Stimulated activated CD4-positive, alpha-beta T cell treated with anti-CD3 and anti-CD28 coated beads, Interleukin-2, amount 100 ng/mL, for 24 hours (primary cell): ENCODE data around the gene ALDH1A1.

Source experiments
- DNase-seq, 2 donors: peaks; one replicate each; pipeline ENCODE4 v3.0.0-alpha.2; 2020

ALDH1A1 gene

GRCh38 chr9:72979405-72980100, 26.7 kb upstream of the ALDH1A1 start:
- DNase-seq: no peak

DNA sequence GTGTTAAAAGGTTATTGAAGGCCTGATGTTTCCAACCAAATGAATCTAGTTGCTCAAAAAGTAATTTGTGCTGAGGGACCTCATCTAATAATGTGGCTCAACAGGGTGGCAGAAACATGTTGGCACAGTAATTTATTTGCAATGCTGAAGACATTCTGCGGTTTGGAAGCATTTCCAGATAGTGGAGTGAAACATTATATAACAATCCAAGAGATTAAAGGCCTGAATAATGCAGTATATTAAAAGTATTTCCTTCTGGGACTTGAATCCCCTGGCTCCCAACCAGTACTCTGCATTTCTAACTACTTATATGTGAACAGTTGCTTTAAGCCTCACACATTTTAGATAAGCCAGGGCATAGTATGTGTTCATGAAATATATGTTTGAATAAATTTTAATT, 25.9 kb upstream of the ALDH1A1 start:
- DNase-seq: no peak

DNA sequence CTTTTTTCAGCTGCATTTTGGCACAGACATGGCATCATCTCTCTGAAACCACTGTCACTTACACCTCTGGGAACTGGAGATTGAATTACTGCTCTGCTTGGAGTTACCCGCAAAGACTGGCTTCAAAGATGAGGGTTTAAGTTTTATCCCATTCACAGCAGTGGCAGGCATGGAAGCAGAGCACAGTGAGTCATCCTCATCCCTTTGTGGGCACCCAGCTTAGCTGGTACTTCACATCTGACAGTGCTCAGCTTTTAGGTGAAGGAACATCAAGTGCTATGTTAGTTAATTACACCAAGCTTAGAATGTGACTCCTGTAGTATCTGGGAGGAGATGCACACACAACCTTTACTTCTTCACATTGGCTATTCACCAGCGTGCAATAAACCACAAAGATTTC, 24.8 kb upstream of the ALDH1A1 start:
- no peak for DNase-seq

DNA sequence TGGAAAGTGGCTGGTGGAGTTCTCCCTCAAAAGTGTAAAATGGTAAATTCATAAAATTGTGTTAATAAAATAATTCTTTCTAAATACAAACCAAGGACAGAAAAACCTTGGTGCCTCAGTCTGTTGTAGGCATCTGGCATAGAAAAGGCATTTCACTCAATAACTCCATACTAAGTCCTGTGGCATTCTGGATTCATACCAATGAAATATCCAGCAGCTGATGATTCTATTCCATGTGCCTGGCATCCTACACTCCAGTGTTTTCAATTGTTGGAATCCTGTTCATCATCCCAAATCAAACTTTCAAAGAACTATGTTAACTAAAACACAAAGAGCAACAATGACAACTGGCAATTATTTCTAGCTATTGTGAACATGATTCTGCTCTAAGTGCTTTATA, 21.6 kb upstream of the ALDH1A1 start:
- no peak for DNase-seq

DNA sequence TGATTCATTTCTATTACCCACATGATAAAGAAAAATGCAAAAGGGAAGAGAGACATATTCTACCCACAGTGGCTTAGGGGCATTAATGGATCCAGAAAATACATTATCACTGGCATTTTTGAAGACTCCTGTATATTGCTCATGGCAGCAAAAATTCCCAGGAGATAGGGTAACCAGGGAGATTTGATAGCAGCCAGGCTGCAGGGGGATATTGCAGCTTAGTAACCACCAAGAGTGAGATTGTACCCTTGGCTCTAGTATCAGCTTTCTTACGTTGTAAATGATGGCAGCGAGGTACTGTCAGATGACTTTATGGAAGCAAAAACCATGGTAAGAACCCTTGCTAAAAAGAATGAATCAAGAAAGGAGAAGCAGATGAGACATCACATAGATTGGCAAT, 19.8 kb upstream of the ALDH1A1 start:
- DNase-seq: no peak

DNA sequence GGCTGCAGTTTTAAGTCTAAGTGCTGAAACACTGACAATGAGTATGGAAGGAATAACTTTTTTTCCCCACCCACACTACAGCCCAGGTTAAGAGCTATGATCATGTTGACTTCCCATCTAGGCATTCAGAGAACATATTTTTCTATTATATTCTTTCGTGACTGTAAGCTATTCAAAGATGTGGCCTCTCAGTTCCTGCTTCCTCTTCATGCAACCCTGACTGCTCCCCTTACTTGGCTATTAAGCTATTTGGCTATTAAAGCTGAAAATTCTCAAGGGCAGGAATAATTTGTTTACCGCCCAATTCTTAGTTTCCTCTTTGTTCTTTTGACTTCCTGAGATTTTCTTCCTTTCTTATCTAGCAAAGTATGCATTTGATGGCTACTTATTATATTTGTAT, 18.6 kb upstream of the ALDH1A1 start:
- DNase-seq: no peak

DNA sequence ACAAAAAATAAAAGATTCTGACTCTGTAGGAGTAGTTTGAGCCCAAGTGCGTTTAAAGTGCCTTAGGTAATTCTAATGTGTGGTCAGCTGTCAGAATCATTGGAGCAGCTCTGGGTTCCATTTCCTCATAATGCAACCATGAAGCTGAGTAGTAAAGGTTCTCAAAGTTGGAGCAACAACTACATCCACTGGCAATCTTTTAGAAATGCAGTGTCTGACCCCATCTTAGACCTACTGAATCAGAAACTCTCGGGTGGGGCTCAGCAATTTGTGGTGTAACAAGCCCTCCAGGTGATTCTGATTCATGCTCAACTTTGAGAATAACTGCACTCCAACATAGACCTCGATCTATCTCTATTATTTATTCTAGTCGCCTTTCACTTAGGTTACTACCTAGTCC, 7.6 kb upstream of the ALDH1A1 start:
- no peak for DNase-seq

GRCh38 chr9:72958485-72959281, 5.8 kb upstream of the ALDH1A1 start:
- DNase-seq: no peak

DNA sequence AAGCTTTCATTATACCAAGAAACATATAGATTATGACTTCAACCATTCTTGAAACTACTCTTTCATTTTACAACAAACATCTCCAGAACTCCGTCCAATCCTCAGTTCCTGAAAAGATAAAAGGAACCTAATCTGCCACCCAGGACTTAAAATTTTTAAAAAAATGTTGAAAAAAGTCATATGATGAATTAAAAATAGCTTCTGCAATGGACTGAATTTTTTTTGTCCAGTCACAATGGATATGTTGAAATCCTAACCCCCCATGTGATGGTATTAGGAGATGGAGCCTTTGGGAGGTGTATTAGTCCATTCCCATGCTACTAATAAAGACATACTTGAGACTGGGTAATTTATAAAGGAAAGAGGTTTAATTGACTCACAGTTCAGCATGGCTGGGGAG, 2.7 kb upstream of the ALDH1A1 start:
- no peak for DNase-seq

DNA sequence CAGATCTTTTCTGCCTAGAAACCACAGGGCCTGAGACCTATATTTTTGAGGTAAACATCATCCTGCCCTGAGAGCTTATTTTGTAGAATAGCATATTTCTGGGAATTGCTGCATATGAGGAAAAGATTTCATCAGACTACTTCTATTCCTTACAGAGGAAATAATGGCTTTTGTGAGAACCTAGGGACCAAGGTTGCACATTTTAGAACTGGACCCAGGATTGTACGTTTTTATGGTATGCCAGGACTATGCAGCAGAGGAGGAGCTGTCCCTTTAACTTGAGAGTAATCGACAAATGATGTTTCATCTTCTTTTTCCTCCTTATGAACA, 2.2 kb upstream of the ALDH1A1 start:
- DNase-seq: no peak

DNA sequence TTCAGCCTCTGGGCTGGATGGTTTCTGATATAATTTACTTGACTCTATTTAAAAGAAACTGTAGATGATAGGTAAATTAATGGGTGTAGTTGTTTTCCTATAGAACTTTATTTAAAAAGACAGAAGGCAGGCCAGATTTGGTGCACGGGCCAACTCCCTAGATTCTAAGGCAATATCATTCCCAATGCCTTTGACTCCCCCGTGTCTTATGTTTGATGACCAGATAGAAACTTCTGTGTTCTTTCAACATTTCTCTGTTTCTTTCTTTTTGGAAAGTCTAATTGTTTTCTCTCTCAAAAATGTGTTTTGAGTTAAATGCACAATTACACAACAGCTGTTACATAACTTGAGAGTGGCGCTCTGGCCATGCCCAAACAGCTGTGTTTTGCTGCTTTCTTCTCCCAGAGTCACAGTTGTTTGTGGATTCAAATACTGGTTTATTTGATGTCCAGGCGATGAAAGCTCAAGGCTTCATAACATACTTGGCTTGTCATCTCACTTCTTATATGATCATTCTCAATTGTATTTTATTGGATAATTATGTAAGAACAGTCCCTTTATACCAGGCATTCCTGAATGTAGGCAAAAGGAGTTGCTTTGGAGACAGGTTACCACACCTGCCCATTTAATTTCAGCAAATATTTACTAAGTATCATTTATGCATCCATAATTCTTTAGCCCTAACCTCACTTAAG, 1.7 kb upstream of the ALDH1A1 start:
- no peak for DNase-seq

DNA sequence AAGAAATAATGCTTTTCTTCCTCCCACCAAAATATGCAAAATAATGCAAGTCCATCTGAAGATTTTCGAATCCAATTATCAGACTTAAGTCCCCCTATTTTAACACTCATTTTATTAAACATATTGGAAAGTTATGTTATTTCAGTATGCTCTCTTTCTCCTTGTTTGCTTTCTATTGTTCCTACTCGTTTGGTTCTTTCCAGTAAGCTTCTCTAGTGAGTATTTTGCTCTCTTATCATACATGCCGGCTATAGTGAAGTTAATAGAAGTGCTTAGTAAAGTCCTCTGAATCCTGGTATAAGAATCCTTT, 517 bp downstream of the ALDH1A1 start:
- no peak for DNase-seq

GRCh38 chr9:72951520-72952380, 1.1 kb downstream of the ALDH1A1 start:
- DNase-seq: no peak

DNA sequence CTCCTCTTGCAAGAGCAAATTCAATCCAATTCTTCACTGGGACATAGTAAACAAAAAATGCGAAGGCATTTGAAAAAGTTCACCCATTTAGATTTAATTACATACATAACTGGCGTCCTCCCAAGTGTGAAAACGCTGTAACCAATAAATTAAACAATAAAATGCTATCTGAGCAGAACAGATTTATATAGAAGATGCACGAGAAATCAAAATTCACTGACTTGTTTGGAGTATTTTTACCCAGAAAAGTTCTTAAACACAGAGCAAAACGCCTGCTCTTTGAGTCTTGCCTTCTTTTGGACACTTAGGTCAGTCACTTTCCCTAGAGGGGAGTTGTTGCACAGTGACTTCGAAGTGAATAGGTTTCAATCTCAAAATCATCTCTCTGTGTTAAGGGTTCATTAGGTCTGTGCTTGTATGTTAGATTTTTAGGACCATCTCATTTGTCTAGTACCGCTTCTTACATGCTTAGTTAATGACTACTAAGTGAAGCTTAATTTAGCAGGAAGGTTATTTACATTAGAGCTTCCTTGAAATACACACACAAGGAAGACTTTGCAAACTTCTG, 1.9 kb downstream of the ALDH1A1 start:
- DNase-seq: no peak

GRCh38 chr9:72949918-72950325, 2.9 kb downstream of the ALDH1A1 start:
- no peak for DNase-seq

GRCh38 chr9:72949244-72949582, 3.6 kb downstream of the ALDH1A1 start:
- no peak for DNase-seq

DNA sequence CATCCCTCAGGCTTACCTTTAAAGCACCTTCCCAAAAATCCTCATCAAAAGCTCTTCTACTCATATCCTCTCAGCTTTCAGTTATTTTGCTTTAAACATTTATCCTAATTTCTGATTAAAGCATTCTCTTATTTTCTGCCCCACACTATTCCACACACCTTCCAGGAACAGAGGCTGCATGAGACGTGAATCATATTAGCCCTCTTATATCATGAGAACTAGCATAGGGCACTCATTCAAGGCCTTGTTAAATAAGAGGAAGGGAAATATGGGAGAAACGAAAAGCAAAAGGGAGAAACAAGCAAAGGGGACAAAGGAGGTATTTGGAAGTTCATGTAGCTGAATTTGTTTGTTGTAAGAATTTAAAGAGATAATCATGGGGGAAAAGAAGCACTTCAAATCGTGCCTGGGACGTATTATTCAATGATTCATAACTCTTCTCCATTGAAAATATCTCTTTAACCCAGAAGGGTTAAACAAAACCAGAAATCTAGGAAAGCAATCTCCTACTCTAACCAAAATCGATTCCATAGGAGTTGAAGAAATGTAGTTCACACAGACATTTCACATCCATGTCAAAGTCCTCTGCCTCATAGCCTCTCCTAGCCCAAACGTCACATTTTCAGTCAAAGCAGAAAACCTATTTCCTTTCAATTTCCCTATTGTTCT, 4.1 kb downstream of the ALDH1A1 start:
- no peak for DNase-seq

GRCh38 chr9:72947984-72948465, 4.8 kb downstream of the ALDH1A1 start:
- no peak for DNase-seq

DNA sequence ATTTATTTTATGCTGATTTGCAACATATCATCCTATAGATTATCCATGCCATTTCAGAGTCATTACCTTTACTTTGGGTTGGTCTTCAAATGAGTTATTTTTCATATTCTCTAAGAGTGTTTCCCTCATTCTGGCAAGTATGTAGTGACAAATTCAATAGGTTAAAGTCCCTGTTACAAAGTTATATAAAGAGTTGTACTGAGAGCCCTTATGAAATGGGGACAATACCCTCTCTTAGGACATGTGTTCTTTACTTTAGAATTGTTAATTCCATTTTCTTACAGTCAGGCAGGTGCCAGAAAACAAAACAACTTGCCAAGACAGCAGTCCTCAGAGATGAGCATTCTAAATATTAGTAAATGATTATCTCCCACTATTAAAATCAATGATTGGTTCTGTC, 6.0 kb downstream of the ALDH1A1 start:
- DNase-seq: no peak

DNA sequence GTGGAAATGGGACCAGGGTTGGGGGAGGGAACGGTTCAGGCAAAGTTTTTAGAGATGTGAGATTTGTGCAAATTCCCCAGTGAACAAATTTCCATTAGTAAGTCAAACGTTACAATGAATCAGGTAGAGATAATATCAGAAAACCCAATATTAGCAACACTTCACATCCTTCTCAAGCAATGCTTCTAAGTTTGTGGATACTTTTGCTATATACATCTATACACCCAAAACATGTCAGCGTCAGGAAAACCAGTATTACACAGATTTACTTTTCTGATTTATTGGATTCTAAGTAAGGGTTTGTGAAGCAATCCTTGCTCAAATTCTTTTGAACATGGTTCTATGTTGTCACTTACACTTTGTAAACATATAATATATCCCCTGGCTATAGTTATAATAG, 6.5 kb downstream of the ALDH1A1 start:
- DNase-seq: no peak

- DNase-seq: no peak
Measured at GRCh38 chr9:72945391-72945790, 7.5 kb downstream of the ALDH1A1 start.

- DNase-seq: no peak
Measured at GRCh38 chr9:72943844-72944462, 8.9 kb downstream of the ALDH1A1 start.
